Upper lobe of left lung (tissue), 4 donors: ENCODE data around the gene KCNN4.

Experiments
- EP300 ChIP-seq, 4 donors: sonication (generic); formaldehyde crosslinking; IDR thresholded peaks; one replicate each; pipeline ENCODE4 v1.5.1; 2017; ENCODE audit warnings: antibody characterized with exemption in 4 of 4, control low read depth in 2 of 4
- POLR2A ChIP-seq, 4 donors: fragments of 450-650 bp; IDR thresholded peaks; one replicate each; pipeline ENCODE4 v1.5.1; 2016 to 2017; ENCODE audit warnings: antibody characterized with exemption in 4 of 4, mild to moderate bottlenecking in 2 of 4
- POLR2AphosphoS5 ChIP-seq, 2 donors: sonication (generic); formaldehyde crosslinking; IDR thresholded peaks; one replicate each; pipeline ENCODE4 v1.5.1; 2017; ENCODE audit warnings: antibody characterized with exemption in 2 of 2
- TF ChIP-seq, protein P1 (sequence below), 6 experiments: fragments of 450-650 bp in 4 of 6; fragments of 200-600 bp in 2 of 6; sonication (generic) in 2 of 6; IDR thresholded peaks; one replicate each; pipeline ENCODE4 v1.5.1; 2016 to 2019; ENCODE audit warnings: antibody characterized with exemption in 6 of 6

DNA sequence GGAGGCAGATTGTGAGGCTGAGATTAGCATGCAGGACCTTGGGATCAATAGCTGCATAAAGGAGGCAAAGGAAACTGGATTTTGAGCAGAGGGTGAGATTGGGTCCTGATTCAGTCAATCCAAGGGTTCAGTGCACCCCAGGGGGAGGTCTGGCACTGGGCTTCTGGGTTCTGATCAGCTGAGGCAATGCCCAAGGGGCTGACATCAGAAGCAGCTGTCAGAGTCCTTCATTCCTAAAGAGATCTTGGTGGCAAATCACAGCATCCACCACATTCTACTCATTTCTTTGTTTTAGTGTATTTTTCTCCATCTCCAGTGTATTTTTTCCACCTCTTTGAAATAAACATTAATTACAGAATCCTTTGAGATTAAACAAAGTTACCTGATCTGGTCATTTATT, 26.9 kb upstream of the KCNN4 start:
- TF ChIP-seq, protein P1, sequence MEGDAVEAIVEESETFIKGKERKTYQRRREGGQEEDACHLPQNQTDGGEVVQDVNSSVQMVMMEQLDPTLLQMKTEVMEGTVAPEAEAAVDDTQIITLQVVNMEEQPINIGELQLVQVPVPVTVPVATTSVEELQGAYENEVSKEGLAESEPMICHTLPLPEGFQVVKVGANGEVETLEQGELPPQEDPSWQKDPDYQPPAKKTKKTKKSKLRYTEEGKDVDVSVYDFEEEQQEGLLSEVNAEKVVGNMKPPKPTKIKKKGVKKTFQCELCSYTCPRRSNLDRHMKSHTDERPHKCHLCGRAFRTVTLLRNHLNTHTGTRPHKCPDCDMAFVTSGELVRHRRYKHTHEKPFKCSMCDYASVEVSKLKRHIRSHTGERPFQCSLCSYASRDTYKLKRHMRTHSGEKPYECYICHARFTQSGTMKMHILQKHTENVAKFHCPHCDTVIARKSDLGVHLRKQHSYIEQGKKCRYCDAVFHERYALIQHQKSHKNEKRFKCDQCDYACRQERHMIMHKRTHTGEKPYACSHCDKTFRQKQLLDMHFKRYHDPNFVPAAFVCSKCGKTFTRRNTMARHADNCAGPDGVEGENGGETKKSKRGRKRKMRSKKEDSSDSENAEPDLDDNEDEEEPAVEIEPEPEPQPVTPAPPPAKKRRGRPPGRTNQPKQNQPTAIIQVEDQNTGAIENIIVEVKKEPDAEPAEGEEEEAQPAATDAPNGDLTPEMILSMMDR (IDR thresholded peaks at IDR 0.05) = no peak
- TF ChIP-seq POLR2AphosphoS5 (IDR thresholded peaks at IDR 0.05) (no peak), POLR2A (IDR thresholded peaks at IDR 0.05) (no peak), EP300 (IDR thresholded peaks at IDR 0.05) (no peak)
